SK-N-MC (cell line): ENCODE measurements around the gene FMO2.

Source experiments
- DNase-seq: peaks from one replicate; pipeline ENCODE4 v3.0.0-alpha.2; 2011; ENCODE audit warnings: low read depth, low spot score
- H3K27ac ChIP-seq: fragments of 200-600 bp; sonication (generic); 2 replicates; pipeline ENCODE4 v1.5.1; 2016; ENCODE audit warnings: mixed run types
- H3K36me3 ChIP-seq: fragments of 200-600 bp; sonication (generic); 2 replicates; pipeline ENCODE4 v1.6.1; 2017; ENCODE audit warnings: antibody characterized with exemption, low read length, mixed read lengths; ENCODE audit not compliant: insufficient read depth
- H3K4me3 ChIP-seq: fragments of 200-600 bp; sonication (generic); 2 replicates; pipeline ENCODE4 v1.5.1; 2016
- H3K9ac ChIP-seq: fragments of 200-600 bp; sonication (generic); 2 replicates; pipeline ENCODE4 v1.8.0; 2017; ENCODE audit warnings: mixed run types, mixed read lengths; ENCODE audit not compliant: insufficient read length
- H3K9me3 ChIP-seq: fragments of 200-600 bp; sonication (generic); 2 replicates; pipeline ENCODE4 v1.6.1; 2017; ENCODE audit warnings: low read depth, mild to moderate bottlenecking, antibody characterized with exemption, low read length, moderate library complexity, mixed read lengths
- EZH2 ChIP-seq: fragments of 200-600 bp; sonication (generic); IDR thresholded peaks from one replicate; pipeline ENCODE4 v1.6.1; 2017; ENCODE audit warnings: antibody characterized with exemption
- FOXP2 ChIP-seq: optimal IDR thresholded peaks from 2 replicates; pipeline ENCODE3; 2011; ENCODE audit warnings: mild to moderate bottlenecking, moderate library complexity; ENCODE audit not compliant: insufficient read depth; ENCODE audit errors: extremely low read length, control extremely low read depth
- POLR2AphosphoS5 ChIP-seq: IDR thresholded peaks from 2 replicates; pipeline ENCODE4 v1.6.1; 2012; ENCODE audit warnings: mild to moderate bottlenecking, low read depth, low read length, borderline replicate concordance

The FMO2 gene, protein sequence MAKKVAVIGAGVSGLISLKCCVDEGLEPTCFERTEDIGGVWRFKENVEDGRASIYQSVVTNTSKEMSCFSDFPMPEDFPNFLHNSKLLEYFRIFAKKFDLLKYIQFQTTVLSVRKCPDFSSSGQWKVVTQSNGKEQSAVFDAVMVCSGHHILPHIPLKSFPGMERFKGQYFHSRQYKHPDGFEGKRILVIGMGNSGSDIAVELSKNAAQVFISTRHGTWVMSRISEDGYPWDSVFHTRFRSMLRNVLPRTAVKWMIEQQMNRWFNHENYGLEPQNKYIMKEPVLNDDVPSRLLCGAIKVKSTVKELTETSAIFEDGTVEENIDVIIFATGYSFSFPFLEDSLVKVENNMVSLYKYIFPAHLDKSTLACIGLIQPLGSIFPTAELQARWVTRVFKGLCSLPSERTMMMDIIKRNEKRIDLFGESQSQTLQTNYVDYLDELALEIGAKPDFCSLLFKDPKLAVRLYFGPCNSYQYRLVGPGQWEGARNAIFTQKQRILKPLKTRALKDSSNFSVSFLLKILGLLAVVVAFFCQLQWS

DNA sequence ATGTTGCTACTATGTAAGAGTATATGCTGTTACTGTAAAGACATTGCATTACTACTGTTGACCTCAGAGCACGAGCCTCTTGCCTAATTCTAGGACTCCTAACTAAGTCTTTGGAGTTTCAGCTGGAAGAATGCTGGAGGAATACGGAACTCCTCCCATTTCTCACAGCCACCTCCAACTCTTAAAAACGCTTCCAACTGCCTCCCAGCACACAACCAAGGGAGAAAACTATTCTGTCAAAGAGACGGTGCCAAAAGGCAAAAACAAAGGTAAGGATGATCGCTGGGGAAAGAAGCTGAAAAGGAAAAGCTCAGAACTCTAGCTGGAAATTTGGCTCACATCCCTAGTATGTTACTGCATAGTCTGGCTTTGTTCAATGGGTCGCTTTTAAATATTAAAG is at the start of gene FMO2:
Gene FMO2 (plus strand): TSS at position 210 of the 400 bp plus-strand sequence. CDS start 414 bp downstream, outside the sequence.
- no peak within 1 kb of the TSS for H3K4me3 ChIP-seq
- TF ChIP-seq POLR2AphosphoS5 (no peak), EZH2 (no peak), FOXP2 (no peak)
- no peaks in the 10 kb centered on the region for H3K9me3 ChIP-seq
- DNase-seq, result no peak
- H3K27ac ChIP-seq, result no peak within 1 kb of the TSS
- no peaks in the 10 kb centered on the region for H3K36me3 ChIP-seq
- no peak within 1 kb of the TSS for H3K9ac ChIP-seq

DNA sequence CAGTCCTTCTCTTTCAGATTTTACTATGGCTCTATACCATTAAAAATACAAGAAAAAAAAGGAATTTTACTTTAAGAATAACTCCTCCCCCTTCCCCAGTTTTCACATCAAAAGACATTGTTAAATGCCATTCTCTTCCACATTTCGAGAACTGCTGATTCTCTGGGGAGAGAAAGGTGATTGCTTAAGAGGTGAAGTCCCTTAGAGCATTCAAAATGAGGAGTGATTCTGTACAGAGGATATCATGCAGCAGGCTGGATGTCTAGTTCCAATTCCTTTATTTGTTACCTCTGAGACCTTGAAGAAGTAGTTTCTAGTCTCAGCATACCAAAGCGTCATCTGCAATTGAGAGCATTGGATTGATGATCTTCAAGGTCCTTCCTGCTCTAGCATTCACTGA is 47.5 kb upstream of the FMO2 start:
- H3K9me3 ChIP-seq, result no peaks in the 10 kb centered on the region
- no peak for DNase-seq
- H3K36me3 ChIP-seq, result no peaks in the 10 kb centered on the region
- no peak overlapping the region for H3K4me3 ChIP-seq
- TF ChIP-seq FOXP2, result no peak
- H3K9ac ChIP-seq, result no peak overlapping the region
- no peak overlapping the region for H3K27ac ChIP-seq

DNA sequence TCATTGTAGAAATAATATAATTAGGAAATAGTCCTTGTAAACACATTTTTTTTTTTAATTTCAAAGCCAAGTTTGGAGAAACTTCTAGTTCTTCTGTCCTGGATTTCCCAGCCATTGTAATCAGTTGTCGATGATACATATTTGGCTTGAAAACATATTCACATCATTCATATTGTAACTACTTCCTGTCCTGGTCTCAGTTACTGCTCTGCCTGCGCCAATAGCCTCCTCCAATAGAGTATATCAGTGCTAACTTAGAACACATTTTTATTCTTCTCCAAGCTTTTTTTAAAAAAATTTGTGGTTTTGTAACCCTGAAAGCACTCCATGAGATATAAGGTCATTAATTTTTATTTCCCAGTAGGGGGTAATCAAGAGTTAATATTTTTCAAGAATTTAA is 46.1 kb upstream of the FMO2 start:
- DNase-seq, result no peak
- Histone ChIP-seq H3K9ac (no peak overlapping the region), H3K27ac (no peak overlapping the region), H3K9me3 (no peaks in the 10 kb centered on the region), H3K4me3 (no peak overlapping the region), H3K36me3 (no peaks in the 10 kb centered on the region)
- no peak for TF ChIP-seq POLR2AphosphoS5
- TF ChIP-seq EZH2, result no peak
- TF ChIP-seq FOXP2, result no peak

DNA sequence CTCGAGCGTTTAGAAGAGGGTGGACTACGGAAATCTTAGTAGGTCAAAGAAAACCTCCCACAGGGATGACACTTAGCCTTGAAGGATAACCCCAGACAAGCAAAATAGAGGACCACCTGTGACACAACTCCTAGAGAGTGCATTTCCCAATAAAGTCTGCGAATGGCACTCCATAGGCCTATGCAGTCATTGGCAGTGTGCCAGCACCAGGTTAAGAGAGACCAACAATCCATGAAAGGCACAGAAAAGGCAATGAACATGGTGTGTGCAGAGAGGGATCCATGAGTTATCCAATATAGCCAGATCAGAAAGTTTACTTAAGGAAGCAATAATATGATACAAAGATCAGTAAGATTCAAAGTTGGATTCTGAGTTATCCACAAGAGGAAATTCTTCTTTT is 45.2 kb upstream of the FMO2 start:
- H3K9ac ChIP-seq, result no peak overlapping the region
- H3K27ac ChIP-seq, result no peak overlapping the region
- H3K36me3 ChIP-seq, result no peaks in the 10 kb centered on the region
- DNase-seq, result no peak
- H3K4me3 ChIP-seq, result no peak overlapping the region
- no peaks in the 10 kb centered on the region for H3K9me3 ChIP-seq
- TF ChIP-seq POLR2AphosphoS5, result no peak
- no peak for TF ChIP-seq FOXP2
- no peak for TF ChIP-seq EZH2

DNA sequence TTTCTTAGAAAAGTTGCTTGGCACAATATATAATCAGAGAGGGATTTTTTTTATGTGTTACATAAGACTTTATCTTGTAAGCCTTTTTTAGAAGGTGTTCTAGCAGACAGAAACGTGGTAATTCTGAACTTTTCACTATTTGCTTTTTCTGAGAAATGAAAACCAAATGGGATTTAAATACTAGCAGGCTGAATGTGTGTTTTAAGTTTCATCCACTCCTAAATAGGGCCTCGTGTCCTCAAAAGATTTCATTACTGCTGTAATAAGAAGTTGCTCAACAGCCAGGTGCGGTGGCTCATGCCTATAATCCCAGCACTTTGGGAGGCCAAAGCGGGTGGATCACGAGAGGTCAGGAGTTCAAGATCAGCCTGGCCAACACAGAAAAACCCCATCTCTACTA is 44.7 kb upstream of the FMO2 start:
- TF ChIP-seq POLR2AphosphoS5 (no peak), EZH2 (no peak), FOXP2 (no peak)
- Histone ChIP-seq H3K9ac (no peak overlapping the region), H3K36me3 (no peaks in the 10 kb centered on the region), H3K4me3 (no peak overlapping the region), H3K9me3 (no peaks in the 10 kb centered on the region), H3K27ac (no peak overlapping the region)
- DNase-seq, result no peak

DNA sequence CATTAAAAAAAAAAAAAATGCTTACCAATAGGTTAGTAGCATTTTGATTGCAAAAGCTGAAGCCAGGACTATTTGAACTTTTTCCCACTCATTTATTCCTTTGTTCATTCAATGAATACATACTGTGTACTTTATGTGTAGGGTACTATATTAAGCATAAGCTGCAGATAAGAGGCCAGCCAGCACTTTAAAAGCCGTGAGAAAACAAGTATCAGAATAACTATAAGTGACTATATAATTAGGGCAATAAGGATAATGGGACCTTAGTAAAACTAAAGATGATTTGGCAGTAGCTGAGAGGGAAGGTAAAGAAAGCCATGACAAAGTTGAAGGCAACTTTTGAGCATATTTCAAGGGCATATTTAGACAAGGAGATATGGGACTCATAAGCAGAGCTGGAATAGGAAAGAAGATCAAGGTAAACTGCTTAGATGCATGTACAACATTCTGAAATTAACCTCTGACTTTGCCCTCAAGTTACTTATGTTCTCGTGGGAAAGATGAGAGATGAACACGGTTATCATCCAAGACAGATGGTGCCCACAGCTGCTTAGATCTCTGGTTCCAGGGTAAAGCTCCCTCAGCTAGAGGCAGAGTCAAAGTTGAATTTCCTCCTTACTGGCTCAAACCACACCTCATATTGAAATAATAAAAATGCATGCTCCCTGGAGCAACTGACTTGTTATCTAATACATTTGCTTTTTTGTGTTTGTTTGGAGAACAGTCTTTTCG is 44.0 kb upstream of the FMO2 start:
- H3K9ac ChIP-seq, result no peak overlapping the region

DNA sequence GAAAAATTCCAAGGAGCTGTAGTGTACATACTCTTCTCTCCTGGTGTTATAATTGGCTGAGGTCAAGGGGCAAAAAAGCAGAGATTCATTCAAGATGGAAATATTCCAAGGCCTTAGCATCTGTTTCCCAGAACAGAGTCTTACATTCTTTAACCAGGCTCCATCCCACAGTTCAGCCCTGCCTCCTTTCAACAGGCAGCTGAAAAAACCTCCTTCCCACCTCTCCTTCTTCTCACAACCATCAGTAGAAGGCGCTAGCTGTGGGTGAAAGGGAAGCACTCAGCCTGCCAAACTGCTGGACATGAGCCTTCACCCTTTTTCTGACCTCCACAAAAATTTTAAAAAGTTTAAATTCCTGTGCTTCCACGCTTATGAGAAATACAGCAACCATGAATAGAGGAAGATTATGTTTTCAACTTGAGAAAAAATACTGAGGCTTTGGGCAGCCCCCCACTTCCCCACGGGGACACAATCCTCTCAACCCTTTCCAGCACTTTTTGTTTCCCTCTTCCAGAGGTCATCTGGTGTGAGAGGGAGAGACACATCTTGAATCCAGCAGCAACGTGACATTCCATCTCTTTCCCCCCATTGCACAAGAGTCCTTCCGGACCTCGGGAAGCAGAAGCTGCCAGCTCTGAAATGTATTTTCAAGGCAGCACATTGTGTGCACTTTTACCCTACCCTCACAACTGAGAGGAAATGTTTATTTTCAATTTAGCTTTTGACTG is 43.2 kb upstream of the FMO2 start:
- no peak for DNase-seq
- Histone ChIP-seq H3K9me3 (no peaks in the 10 kb centered on the region), H3K36me3 (no peaks in the 10 kb centered on the region), H3K9ac (no peak overlapping the region), H3K4me3 (peak overlapping the region; percentile 44), H3K27ac (peak overlapping the region; percentile 55)
- TF ChIP-seq POLR2AphosphoS5 (no peak), EZH2 (no peak), FOXP2 (no peak)

More for the DNA sequence above, 44.0 kb upstream of the FMO2 start:
- no peak for DNase-seq
- no peak overlapping the region for H3K4me3 ChIP-seq
- H3K9me3 ChIP-seq, result no peaks in the 10 kb centered on the region
- no peaks in the 10 kb centered on the region for H3K36me3 ChIP-seq
- H3K27ac ChIP-seq, result no peak overlapping the region
- TF ChIP-seq POLR2AphosphoS5 (no peak), EZH2 (no peak), FOXP2 (no peak)

DNA sequence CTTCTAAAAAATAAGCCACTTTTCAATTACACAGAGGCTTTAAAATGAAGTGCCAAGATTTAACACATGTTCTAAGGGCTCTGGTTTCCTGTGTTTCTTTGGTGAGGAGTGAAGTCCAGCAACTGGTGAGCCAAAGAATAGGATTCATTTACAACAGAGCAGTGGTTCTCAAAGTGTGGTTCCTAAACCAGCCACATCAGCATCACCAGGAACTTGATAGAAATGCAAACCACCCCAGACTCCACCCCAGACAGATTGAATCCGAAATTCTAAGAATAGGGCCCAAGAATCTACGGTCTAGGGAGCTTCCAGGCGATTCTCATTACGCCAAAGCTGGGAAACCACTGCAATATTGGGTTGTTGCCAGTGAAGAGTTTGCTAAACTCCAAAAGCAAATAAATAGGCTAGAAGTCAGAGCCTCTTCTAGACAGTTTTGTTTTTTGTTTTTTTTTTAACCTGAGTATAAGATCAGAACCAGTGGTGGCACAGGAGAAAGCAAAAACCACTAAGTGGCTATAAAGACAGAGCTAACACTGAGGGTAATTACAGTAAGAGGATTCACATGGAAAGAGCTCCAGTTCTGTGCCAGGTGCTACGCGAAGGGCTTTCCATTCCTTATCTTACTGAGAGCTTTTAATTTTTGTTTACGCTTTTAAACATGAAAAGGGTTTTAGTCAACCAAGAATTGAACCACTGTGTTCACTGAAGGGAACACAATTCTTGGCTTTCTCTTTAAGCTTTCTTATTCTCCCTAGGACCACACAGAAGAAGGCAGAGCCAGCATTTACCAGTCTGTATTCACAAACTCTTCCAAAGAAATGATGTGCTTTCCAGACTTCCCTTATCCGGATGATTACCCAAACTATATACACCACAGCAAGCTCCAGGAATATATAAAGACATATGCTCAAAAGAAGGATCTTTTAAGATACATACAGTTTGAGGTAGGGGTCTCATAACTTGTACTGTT is 42.4 kb upstream of the FMO2 start:
- peak overlapping the region; percentile 55 for H3K27ac ChIP-seq
- DNase-seq, result no peak
- no peak overlapping the region for H3K9ac ChIP-seq
- TF ChIP-seq FOXP2 (no peak), POLR2AphosphoS5 (no peak)
- no peaks in the 10 kb centered on the region for H3K36me3 ChIP-seq
- peak overlapping the region; percentile 44 for H3K4me3 ChIP-seq
- H3K9me3 ChIP-seq, result no peaks in the 10 kb centered on the region
